KMS-11 (cell line): ENCODE results near the gene DEFB113.

Experiments used
- H2AFZ ChIP-seq: fragments of 200-600 bp; sonication (generic); 2 replicates; pipeline ENCODE4 v1.6.1; 2016; ENCODE audit warnings: antibody characterized with exemption, mixed run types, low read depth
- H3K27ac ChIP-seq: fragments of 200-600 bp; sonication (generic); 2 replicates; pipeline ENCODE4 v1.6.1; 2016; ENCODE audit warnings: mild to moderate bottlenecking, mixed run types
- H3K27me3 ChIP-seq: fragments of 200-600 bp; sonication (generic); 2 replicates; pipeline ENCODE4 v1.6.1; 2017; ENCODE audit warnings: mild to moderate bottlenecking, low read depth, mixed run types, moderate library complexity; ENCODE audit not compliant: insufficient read depth
- H3K36me3 ChIP-seq: fragments of 200-600 bp; sonication (generic); 2 replicates; pipeline ENCODE4 v1.6.1; 2017; ENCODE audit warnings: mild to moderate bottlenecking, mixed run types; ENCODE audit not compliant: insufficient read depth
- H3K4me1 ChIP-seq: fragments of 200-600 bp; sonication (generic); 2 replicates; pipeline ENCODE4 v1.6.1; 2016; ENCODE audit warnings: mild to moderate bottlenecking, low read depth, mixed run types; ENCODE audit not compliant: poor library complexity, severe bottlenecking
- H3K4me2 ChIP-seq: fragments of 200-600 bp; sonication (generic); 2 replicates; pipeline ENCODE4 v1.7.0; 2016; ENCODE audit warnings: mild to moderate bottlenecking, mixed run types
- H3K4me3 ChIP-seq: fragments of 200-600 bp; sonication (generic); IDR thresholded peaks from 2 replicates; pipeline ENCODE4 v1.6.1; 2017; ENCODE audit warnings: low read depth, low read length, mixed read lengths; ENCODE audit not compliant: insufficient read depth
- H3K79me2 ChIP-seq: fragments of 200-600 bp; sonication (generic); 2 replicates; pipeline ENCODE4 v1.6.1; 2016; ENCODE audit warnings: low read depth, mixed run types; ENCODE audit not compliant: insufficient read depth
- H3K9ac ChIP-seq: fragments of 200-600 bp; sonication (generic); 2 replicates; pipeline ENCODE4 v1.6.1; 2016; ENCODE audit warnings: mild to moderate bottlenecking, mixed run types
- H4K20me1 ChIP-seq: fragments of 200-600 bp; sonication (generic); 2 replicates; pipeline ENCODE4 v1.6.1; 2016; ENCODE audit warnings: mild to moderate bottlenecking, mixed run types; ENCODE audit not compliant: insufficient read depth
- TF ChIP-seq, protein P1 (sequence below): fragments of 200-600 bp; sonication (generic); conservative IDR thresholded peaks from 2 replicates; pipeline ENCODE4 v1.6.1; 2017; ENCODE audit warnings: low read depth, mild to moderate bottlenecking, antibody characterized with exemption, low read length, moderate library complexity, mixed read lengths

The DEFB113 gene

DNA sequence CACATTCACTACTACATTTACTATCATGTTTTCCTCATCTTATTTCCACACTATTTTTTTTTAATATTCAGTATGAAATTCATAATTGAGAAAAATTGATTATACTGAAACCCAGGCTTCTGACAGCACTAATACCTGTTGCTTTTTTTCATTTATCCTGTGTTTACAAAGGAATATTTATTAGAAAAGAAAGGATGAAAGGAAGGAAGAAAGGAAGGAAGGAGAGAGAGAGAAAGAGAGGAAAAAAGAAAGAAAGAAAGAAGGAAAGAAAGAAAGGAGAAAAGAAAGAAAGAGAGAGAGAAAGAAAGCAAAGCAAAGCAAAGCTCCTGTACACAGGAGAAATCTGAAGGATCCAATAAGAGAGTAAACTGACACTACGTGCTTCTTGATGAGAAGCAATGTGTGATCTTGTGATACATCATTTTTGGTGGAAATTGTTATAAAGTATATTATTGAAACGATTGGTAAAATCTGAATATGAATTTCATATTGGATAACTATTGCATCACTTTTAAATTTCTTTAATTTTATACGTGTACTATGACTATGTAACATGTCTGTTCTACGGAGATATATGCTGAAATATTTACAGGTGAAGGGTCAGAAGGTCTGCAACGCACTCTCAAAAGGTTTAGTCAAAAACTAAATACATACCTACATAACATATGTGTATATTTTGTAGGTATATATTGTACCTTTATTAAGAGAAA lies 49.3 kb downstream of the DEFB113 start:
- Histone ChIP-seq H3K4me2 (no peak overlapping the region), H3K27me3 (no peaks in the 10 kb centered on the region), H4K20me1 (no peaks in the 10 kb centered on the region), H3K36me3 (no peaks in the 10 kb centered on the region), H3K4me3 (no peak overlapping the region), H2AFZ (no peak overlapping the region), H3K27ac (no peak overlapping the region), H3K79me2 (no peaks in the 10 kb centered on the region), H3K4me1 (no peaks in the 10 kb centered on the region), H3K9ac (no peak overlapping the region)
- TF ChIP-seq, protein P1, sequence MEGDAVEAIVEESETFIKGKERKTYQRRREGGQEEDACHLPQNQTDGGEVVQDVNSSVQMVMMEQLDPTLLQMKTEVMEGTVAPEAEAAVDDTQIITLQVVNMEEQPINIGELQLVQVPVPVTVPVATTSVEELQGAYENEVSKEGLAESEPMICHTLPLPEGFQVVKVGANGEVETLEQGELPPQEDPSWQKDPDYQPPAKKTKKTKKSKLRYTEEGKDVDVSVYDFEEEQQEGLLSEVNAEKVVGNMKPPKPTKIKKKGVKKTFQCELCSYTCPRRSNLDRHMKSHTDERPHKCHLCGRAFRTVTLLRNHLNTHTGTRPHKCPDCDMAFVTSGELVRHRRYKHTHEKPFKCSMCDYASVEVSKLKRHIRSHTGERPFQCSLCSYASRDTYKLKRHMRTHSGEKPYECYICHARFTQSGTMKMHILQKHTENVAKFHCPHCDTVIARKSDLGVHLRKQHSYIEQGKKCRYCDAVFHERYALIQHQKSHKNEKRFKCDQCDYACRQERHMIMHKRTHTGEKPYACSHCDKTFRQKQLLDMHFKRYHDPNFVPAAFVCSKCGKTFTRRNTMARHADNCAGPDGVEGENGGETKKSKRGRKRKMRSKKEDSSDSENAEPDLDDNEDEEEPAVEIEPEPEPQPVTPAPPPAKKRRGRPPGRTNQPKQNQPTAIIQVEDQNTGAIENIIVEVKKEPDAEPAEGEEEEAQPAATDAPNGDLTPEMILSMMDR: no peak

DNA sequence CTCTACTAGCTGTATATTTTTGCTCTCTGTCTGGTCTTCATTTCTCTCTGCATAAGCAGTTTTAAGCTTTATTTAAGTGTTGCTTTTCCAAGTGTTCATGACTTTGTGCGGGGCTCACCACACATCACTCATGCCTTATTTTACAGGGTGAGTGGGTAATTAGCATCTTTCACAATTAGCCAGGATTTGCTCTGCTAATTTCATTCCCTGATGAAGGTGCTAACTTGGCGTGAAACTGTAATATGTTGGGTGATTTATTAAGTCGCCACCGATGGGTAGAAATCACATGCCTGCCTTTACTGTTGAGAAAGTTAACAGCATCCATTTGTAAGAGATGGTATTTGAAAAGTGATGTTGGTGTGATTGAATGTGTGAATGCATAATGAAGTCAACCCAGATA lies 50.2 kb downstream of the DEFB113 start:
- TF ChIP-seq, protein P1: no peak
- Histone ChIP-seq H2AFZ (no peak overlapping the region), H3K27me3 (no peaks in the 10 kb centered on the region), H3K4me2 (no peak overlapping the region), H3K4me3 (no peak overlapping the region), H3K4me1 (no peaks in the 10 kb centered on the region), H3K9ac (no peak overlapping the region), H3K79me2 (no peaks in the 10 kb centered on the region), H3K27ac (no peak overlapping the region), H3K36me3 (no peaks in the 10 kb centered on the region), H4K20me1 (no peaks in the 10 kb centered on the region)

DNA sequence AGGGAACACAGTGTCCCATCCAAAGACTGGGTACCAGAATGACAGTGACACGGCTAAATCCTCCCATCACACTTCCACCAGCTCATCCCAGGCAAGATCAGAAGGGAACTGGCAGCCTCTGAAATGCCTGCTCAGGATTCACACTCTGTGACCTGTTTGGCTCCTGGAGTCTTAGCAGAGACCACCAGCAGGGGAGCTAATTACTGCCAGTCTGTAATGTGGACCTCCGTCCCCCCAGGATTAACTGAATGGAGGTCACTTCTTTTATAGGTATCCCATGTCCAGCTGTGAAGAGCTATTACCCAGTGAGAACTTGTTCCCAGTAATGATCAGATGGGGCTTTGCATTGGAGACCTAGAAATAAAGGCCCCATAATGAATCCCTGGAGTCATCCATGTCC lies 50.6 kb downstream of the DEFB113 start:
- H3K36me3 ChIP-seq: no peaks in the 10 kb centered on the region
- no peaks in the 10 kb centered on the region for H3K27me3 ChIP-seq
- TF ChIP-seq, protein P1: no peak
- H4K20me1 ChIP-seq: no peaks in the 10 kb centered on the region
- H3K4me1 ChIP-seq: no peaks in the 10 kb centered on the region
- no peak overlapping the region for H3K9ac ChIP-seq
- H3K4me2 ChIP-seq: no peak overlapping the region
- H3K27ac ChIP-seq: no peak overlapping the region
- H3K4me3 ChIP-seq: no peak overlapping the region
- no peak overlapping the region for H2AFZ ChIP-seq
- H3K79me2 ChIP-seq: no peaks in the 10 kb centered on the region
